ENCODE results near the gene COBL.

COBL gene

GRCh38 chr7:51075681-51076580 is 240.7 kb downstream of the COBL start:
- no peak for DNase-seq (ENCODE audit: low read depth)

GRCh38 chr7:51073171-51073570 is 243.4 kb downstream of the COBL start:
- no peak for DNase-seq (ENCODE audit: low read depth)

- DNase-seq (ENCODE audit: low read depth) = no peak
Observed at GRCh38 chr7:51072281-51072680, 244.3 kb downstream of the COBL start.

GRCh38 chr7:51071427-51071826 is 245.2 kb downstream of the COBL start:
- no peak for DNase-seq (ENCODE audit: low read depth)

GRCh38 chr7:51070151-51070550 is 246.5 kb downstream of the COBL start:
- DNase-seq (ENCODE audit: low read depth) = no peak

GRCh38 chr7:51069411-51070083 is 247.1 kb downstream of the COBL start:
- DNase-seq (ENCODE audit: low read depth) = no peak

GRCh38 chr7:51068401-51068800 is 248.2 kb downstream of the COBL start:
- no peak for DNase-seq (ENCODE audit: low read depth)

- DNase-seq (ENCODE audit: low read depth) = peak; percentile 23
Observed at GRCh38 chr7:51067757-51068156, 248.9 kb downstream of the COBL start.

- no peak for DNase-seq (ENCODE audit: low read depth)
Observed at GRCh38 chr7:51067258-51067657, 249.4 kb downstream of the COBL start.

GRCh38 chr7:51066405-51066882 is 250.2 kb downstream of the COBL start:
- DNase-seq (ENCODE audit: low read depth) = no peak

GRCh38 chr7:51065766-51066165 is 250.8 kb downstream of the COBL start:
- no peak for DNase-seq (ENCODE audit: low read depth)

- no peak for DNase-seq (ENCODE audit: low read depth)
Observed at GRCh38 chr7:51064688-51065087, 251.9 kb downstream of the COBL start.

GRCh38 chr7:51062222-51062987 is 254.2 kb downstream of the COBL start:
- no peak for DNase-seq (ENCODE audit: low read depth)

- no peak for DNase-seq (ENCODE audit: low read depth)
Observed at GRCh38 chr7:51060536-51060935, 256.1 kb downstream of the COBL start.

GRCh38 chr7:51059504-51060142 is 257.0 kb downstream of the COBL start:
- no peak for DNase-seq (ENCODE audit: low read depth)

- DNase-seq (ENCODE audit: low read depth) = no peak
Observed at GRCh38 chr7:51058764-51059163, 257.8 kb downstream of the COBL start.

- DNase-seq (ENCODE audit: low read depth) = no peak
Observed at GRCh38 chr7:51055039-51055840, 261.4 kb downstream of the COBL start.

- DNase-seq (ENCODE audit: low read depth) = no peak
Observed at GRCh38 chr7:51054231-51054630, 262.4 kb downstream of the COBL start.

GRCh38 chr7:51053160-51053925 is 263.3 kb downstream of the COBL start:
- DNase-seq (ENCODE audit: low read depth) = no peak

- no peak for DNase-seq (ENCODE audit: low read depth)
Observed at GRCh38 chr7:51046482-51046881, 270.1 kb downstream of the COBL start.
